Hindlimb muscle (tissue), 1 donor: Measurements from ENCODE around the gene TBCB. TPM values are rescaled to one million over a fixed set of nuclear protein-coding genes. Genes with fewer than 3 reads are reported as not detected.
"Not testable (repeated sequence)": the region's sequence is repeated elsewhere in the genome, so short reads cannot be mapped to it uniquely, and the experiment has no call there.

ENCODE experiments used
- DNase-seq: peaks from one replicate; pipeline ENCODE4 v3.0.0-alpha.2; 2013
- polyA plus RNA-seq: library from polyadenylated mRNA; unstranded; fragments of 120-200 nt; gene quantifications from one replicate; pipeline ENCODE4 v1.2.1, GENCODE V29; 2013; ENCODE audit not compliant: insufficient read length

TBCB gene, protein sequence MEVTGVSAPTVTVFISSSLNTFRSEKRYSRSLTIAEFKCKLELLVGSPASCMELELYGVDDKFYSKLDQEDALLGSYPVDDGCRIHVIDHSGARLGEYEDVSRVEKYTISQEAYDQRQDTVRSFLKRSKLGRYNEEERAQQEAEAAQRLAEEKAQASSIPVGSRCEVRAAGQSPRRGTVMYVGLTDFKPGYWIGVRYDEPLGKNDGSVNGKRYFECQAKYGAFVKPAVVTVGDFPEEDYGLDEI
- polyA plus RNA-seq = 93.2 TPM

DNA sequence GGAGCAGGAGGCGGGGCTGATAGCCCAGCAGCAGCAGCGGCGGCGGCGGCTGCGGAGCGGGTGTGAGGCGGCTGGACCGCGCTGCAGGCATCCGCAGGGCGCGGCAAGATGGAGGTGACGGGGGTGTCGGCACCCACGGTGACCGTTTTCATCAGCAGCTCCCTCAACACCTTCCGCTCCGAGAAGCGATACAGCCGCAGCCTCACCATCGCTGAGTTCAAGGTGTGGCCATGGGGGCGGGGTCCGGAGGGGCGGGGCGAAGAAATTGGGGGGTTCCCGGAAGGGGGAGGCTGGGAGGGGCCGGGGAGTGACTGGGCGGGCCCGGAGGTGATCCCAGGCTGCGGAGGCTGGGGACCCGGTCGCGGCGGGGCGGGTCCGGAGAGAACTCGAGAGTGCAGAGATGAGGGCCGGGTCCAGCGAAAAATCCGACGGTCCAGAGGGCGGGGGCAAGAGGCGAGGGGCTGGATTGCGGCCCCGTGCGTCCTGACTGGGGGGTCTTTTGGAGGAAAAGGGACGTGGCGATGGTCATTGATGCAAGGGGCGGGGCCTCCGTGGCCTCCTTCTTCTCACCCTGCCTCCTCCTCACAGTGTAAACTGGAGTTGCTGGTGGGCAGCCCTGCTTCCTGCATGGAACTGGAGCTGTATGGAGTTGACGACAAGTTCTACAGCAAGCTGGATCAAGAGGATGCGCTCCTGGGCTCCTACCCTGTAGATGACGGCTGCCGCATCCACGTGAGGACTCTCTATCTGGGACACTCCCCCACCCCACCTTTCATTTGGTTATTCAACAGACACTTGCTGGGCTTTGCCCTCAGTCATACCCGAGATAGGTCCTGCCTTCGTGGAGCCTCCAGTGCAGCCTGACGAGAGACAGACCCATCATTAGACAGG, at the start of gene TBCB:
TSS of gene TBCB (plus strand) at position 16 of the 891 bp plus-strand sequence. CDS start at position 109, 93 bp downstream.
- DNase-seq = no peak

DNA sequence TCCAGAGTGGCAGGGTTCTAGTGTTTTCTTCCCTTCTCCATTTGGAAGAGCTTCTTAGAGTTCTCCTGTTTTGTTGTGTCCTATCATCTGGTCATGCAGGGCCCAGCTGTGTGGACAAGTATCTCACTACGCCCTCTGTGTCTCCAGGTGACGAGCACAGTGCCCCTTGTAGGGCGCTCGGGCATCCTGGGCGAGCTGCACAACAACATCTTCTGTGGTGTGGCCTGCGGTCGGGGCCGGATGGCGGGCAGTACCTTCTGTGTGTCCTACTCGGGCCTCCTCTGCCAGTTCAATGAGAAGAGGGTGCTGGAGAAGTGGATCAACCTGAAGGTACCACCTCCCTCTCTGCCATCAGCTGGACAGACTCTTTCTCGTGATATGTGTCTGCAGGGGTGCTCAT, 47.6 kb upstream of the TBCB start:
- DNase-seq = no peak

- not testable (repeated sequence) for DNase-seq
Measured at GRCh38 chr19:36068810-36069499, 46.3 kb upstream of the TBCB start.

DNA sequence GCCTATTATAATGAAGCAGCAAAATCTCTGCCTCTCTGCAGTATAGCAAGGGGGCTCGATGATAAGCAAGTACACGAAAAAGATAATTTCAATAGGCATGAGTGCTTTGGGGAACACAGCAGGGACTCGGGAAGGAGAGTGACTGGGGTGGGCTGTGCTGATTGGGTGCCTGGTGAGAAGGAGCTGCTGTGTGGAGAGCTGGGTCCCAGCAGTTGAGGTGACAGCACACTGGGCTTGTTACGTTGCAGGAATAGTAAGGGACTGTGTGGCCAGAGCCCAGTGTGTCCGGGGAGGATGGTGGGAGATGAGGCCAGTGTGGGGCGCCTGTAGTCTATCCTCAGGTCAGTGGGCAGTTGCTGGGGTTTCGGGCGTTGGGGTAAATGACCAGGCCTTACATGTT, 43.2 kb upstream of the TBCB start:
- DNase-seq = no peak

GRCh38 chr19:36073121-36073876, 42.0 kb upstream of the TBCB start:
- no peak for DNase-seq

GRCh38 chr19:36079389-36079945, 35.8 kb upstream of the TBCB start:
- DNase-seq = no peak

GRCh38 chr19:36081385-36081784, 33.9 kb upstream of the TBCB start:
- no peak for DNase-seq

DNA sequence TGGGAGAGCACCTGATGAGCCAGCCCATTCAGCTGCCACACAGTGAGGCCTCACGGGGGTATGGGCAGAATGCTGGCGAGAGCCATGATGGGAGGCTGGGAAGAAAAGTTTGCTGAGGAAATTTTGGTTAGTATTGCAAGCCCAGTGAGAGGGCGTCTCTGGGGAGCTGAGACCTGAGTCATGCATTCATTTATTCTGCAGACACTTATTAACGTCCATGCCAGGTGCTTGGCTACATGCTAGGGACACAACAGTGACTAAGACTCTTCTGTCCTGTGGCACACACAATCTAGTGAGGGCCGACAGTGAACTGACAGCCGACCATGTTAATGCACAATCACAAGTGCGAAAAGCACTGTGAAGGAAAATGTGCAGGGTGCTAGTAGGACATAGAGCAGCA, 33.4 kb upstream of the TBCB start:
- no peak for DNase-seq

GRCh38 chr19:36082916-36083315, 32.4 kb upstream of the TBCB start:
- no peak for DNase-seq

- no peak for DNase-seq
Measured at GRCh38 chr19:36084231-36085009, 30.8 kb upstream of the TBCB start.

DNA sequence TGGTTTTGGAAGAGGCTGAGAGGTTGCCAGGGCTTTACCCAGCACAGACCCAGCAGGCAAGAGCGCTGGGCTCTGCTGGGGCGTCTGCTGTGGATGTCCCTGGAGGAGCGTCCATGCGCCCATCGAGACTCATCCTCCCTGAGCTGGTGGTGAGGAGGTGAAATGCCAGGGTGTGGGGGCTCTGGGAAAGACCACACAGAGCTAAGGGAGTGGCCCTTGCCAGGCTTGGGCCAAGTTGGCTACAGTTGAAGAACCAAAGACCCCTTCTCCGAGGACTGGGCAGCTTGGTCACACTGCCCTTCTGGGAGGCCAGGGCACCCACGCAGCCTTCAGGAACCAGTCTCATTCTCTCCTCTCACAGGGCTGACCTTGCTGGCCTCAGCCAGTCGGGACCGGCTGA, 28.9 kb upstream of the TBCB start:
- DNase-seq = no peak

DNA sequence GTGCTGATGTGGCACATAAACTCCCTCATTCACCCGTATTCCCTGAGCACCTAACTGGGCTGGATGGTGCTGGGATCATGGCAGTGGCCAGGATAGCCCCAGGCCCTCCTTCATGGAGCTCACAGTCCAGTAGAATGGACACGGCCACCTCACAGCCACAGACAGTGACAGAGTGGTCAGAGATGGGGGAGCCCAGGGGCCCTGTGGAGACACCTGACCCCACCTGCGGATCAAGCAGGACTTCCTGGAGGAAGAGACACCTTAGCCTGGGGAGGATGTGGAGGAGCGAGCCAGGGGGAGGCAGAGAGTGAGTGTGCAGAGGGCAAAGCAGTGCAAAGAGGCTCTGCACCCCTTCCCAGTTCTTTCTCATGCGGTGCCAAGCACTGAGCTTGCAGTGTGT, 25.4 kb upstream of the TBCB start:
- DNase-seq = no peak

- DNase-seq = no peak
Measured at GRCh38 chr19:36090910-36091695, 24.2 kb upstream of the TBCB start.

GRCh38 chr19:36092566-36092965, 22.7 kb upstream of the TBCB start:
- no peak for DNase-seq

DNA sequence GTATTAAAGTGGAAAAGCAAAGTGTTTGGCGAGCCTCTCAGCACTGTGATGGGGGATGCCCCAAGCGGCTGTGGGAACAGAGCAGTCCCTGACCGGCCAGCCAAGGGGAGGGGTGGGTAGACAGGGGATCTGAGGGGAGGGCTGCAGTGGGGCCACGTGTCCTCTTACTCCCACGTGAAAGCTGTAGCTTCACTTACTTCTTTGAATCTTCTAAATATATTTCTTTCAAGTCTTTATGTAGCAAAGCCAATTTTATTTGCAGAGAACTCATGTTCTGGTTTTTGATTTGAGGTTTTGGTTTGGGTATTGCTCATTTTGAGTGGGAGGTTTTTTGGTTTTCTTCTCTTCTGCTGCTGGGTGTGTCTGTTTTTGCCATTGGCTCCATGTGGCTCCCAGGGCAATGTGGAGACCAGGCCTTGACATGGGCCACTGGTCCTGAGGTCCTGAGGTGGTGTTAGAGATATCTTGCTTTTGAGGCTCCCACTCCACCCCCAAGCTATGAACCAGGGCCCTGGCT, 22.1 kb upstream of the TBCB start:
- no peak for DNase-seq

- DNase-seq = no peak
Measured at GRCh38 chr19:36093687-36094086, 21.6 kb upstream of the TBCB start.

- no peak for DNase-seq
Measured at GRCh38 chr19:36097036-36097435, 18.2 kb upstream of the TBCB start.

- DNase-seq = no peak
Measured at GRCh38 chr19:36099166-36099785, 16.0 kb upstream of the TBCB start.

DNA sequence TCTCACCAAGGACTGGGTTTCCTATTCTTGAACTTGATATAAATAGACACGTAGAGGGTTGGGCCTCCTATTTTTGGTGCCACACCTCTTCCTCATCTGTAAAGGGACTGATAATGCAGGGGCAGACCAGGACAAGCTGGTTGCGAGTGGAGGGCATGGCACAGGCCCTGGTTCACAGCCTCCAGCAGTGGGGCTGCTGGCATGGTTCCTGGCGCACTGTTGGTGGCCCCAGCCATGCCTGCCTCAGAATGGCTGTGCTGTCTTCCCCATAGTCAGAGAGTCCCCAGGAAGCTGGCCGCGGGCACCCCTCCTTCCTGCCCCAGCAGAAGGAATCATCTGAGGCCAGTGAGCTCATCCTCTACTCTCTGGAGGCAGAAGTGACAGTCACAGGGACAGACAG, 14.8 kb upstream of the TBCB start:
- no peak for DNase-seq
